ENCODE data around the gene GLB1L.
"Not testable (repeated sequence)": the region's sequence is repeated elsewhere in the genome, so short reads cannot be mapped to it uniquely, and the experiment has no call there.

The GLB1L gene

DNA sequence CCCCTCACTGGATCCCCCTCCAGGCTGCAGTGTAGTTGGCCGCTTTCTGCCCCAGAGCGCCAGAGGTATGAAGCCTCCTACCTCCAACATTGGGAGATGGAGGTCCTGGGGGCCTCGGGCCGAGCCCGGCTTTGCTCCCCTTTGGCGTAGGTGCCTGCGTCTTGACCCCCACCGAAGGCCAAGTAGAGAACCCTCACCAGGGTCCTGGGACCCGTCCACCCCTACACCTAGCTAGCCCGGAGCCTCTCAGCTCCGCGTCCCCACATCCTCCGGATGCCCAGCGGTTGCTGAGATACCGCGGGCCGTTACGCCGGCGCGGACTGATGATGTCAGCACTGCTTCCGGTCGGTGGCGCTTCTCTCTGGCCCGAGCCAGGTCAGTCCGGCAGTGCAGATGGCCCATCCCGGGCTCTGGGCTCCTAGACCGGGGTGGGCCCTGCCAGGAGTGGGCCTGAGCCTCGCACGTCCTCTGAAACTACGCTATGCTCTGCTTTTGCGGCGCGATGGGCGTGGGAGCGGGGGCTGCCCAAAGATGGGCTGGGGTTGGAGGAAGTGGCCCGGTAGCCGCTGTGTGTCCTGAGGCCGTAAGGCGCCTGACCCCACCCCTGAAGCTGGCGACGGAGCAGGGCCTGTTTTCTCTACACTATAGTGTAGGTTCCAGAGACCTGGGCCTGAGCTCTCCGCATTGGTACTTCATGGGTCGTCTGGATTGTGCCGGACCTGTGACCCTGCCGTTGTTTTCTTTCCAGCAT is at the start of gene GLB1L, which contains the start of gene STK16:
Gene GLB1L, minus strand, starts transcription at position 297 of the 751 bp plus-strand sequence. CDS start 1,871 bp downstream, outside the sequence.
Gene STK16, plus strand, starts transcription at position 332 of the 751 bp plus-strand sequence. CDS start 521 bp downstream, outside the sequence.
- DNase-seq (ENCODE audit: low spot score) = peak; percentile 97

DNA sequence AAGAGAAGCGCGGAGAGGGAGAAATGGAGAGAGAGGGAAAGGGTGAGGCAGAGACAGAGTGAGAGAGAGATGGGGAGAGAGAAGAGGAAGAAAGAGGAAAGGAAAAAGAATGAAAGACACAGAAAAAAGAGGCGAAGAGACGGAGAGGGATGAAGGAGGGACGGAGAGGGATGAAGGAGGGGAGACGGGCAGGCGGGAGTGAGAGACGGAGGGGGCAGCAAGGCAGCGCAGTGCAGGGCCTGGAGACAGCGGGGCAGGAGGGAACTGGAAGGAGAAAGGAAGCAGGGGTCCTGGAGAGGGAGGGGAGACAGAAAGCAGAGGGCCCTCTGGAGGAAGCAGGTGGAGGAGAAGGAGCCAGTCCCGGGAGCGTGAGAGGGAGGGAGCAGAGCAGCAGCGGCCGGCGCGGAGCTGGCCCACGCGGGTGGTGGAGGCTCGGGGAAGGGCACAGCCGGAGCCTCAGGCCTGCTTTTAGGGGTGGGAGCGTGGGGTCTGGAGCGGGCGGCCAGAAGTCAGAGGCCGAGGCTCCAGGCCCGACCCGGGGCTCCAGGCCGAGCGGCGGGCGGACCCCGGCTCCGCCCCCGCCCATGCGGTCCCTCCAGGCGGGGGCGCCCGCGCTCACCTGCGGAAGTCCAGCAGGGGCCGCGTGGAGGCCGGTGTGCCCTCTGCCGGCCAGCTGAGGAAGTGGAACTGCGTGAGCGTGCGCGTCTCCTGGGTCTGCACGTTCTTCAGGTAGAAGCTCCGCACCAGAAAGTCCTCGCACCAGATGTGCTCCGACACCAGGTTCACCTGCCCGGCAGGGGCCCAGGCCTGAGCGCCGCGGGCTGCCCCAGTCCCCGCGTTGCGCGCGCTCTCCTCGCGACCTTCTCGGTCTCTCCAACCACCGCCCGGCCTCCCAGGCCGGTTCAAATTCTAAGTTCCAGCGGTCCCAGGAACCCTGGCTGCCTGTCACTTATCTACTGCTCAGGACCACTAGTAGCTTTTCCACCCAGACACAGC is 49.4 kb upstream of the GLB1L start:
- DNase-seq (ENCODE audit: low spot score) = peak; percentile 91

GRCh38 chr2:219293736-219294231 is 48.5 kb upstream of the GLB1L start:
- no peak for DNase-seq (ENCODE audit: low spot score)

- no peak for DNase-seq (ENCODE audit: low spot score)
Measured at GRCh38 chr2:219292616-219293015, 47.4 kb upstream of the GLB1L start.

GRCh38 chr2:219291910-219292490 is 46.8 kb upstream of the GLB1L start:
- DNase-seq (ENCODE audit: low spot score) = no peak

DNA sequence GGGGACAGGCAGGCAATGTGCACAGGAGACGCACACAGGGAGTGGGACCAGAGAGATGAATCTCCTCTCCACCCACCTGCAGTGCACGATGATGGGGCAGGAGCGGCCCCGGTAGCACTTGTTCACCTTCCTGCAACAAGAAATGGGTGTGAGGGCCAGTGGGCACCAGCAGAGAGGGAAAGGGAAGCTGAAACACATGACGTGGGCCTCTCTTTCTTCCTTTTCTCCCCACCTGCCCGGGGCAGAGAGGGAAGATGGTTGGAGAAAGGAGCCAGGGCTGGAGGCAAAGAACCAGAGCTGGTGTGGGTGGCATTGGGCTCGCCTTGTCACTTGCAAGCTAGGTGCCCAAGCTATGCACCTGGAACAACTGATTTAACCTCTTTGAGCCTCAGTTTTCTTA is 46.1 kb upstream of the GLB1L start:
- DNase-seq (ENCODE audit: low spot score) = peak; percentile 41

DNA sequence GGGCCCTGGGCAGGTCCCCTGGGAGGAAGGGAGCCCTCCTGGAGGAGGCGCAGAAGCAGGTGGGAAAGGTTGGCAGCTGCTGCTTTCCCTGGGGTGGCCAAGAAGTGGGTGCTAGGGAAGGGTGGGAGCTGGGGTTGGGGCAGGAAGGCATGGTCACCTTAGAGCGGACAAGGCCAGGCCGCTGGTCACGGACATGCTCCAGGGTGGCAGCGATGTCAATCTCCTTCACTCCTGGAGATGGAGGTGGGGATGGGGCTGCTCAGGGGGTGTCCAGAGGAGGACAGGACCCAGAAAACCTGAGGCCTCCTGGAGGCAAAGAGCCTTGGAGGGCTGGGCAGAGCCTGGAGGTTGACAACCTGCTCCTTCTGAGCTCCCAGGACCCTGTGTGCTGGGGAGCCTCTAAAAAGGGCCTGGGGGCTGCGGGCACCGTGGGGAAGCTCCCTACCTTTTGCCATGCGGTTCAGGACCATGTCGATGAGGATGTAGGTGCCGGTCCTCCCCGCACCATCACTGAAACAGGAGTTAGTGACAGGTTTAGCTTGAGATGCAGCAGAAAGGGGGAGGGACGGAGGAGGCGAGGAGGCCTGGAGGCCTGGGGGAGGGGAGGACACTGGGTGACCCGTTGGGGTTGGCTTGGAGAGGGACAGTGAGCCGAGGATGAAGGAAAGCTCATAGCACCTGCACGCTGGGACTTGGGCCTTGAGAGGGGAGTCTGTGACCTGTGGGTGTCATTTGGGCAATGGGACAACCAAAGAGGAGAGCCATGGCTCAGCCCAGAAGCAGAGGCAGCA is 45.3 kb upstream of the GLB1L start:
- DNase-seq (ENCODE audit: low spot score) = peak; percentile 48

DNA sequence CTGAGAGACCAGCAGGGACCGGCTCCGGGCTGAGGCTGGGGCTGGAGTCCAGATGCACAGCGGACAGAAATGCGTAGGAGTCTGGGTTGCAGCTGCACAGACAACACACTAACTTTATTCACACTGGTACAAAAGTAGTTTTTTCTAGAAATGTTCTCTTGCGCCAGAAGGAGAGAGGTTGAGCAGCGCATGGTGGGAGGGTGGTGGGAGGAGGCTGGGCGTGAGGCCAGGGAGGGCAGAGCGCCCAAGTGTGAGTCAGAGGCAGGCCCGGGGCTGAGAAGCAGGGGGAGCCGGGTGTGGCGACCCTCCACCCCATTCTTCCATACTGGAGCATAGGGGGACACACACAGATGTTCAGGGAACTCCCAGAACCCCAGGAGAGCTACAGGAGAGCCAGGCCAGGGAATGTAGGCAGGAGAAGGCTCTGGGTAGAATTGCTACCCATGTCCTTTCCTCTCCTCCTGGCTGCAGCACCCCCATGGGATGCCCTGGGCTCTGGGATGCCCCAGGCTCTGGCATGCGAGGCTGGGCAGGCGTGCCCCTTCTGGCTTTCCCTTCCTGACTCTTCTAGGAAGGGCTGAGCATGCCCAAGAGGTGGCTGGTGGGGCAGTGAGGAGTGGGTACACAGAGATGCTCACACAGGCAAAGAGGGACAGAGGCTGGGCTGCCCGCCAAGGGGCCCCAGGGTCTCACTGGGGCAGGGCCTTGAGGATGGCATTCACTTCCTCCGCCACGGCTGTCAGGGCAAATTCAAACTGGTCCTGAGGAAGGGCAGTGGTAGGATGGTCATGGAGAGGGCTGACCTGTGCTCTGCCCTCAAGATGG is 44.5 kb upstream of the GLB1L start:
- DNase-seq (ENCODE audit: low spot score) = peak; percentile 91

DNA sequence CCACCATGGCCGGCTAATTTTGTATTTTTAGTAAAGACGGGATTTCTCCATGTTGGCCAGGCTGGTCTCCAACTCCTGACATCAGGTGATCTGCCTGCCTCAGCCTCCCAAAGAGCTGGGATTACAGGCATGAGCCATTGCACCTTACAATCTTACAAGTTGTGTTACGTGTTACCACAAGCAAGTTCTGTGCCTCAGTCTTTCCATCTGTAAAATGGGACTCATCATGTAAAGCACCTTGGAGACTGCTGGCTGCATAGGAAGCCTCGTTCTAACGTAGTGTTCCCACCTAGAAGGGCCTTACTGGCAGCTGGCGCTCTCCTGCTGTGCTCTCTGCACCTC is 43.9 kb upstream of the GLB1L start:
- DNase-seq (ENCODE audit: low spot score) = no peak

- peak; percentile 61 for DNase-seq (ENCODE audit: low spot score)
Measured at GRCh38 chr2:219287580-219288265, 42.5 kb upstream of the GLB1L start.

GRCh38 chr2:219287116-219287440 is 41.8 kb upstream of the GLB1L start:
- not testable (repeated sequence) for DNase-seq (ENCODE audit: low spot score)

DNA sequence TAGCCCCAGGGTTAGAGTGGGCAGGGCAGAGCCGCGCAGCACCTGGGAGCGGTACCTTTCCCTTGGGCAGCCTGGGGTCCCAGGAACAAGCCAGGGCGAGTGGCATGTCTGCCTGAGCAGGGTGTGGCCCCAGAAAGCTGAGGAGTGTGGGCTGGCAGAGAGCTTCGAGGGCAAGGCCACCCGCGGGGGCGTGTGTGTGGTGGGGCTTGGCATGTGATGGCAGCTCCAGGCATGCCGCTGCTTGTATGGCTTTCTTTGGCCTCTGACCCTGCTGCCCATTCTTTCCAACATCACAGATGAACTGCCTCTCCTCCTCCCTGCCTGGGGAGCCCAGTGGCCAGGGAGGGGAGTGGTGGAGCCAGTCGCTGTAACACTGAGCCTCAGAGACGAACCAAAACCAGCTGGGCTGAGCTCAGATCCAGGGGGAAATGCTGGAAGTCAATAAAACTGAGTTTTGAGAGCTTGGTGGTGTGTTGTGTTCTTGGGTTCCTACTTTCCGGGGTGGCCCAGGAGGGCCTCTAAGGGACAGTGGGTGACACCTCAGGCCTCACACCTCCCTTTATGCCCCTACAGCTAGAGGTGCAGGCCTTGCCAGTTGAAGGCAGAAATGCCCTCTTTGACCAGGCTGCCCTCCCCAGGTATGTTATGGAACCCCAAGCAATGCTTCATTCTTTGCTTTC is 41.3 kb upstream of the GLB1L start:
- DNase-seq (ENCODE audit: low spot score) = peak; percentile 64

GRCh38 chr2:219285894-219286425 is 40.7 kb upstream of the GLB1L start:
- DNase-seq (ENCODE audit: low spot score) = no peak

- no peak for DNase-seq (ENCODE audit: low spot score)
Measured at GRCh38 chr2:219285373-219285735, 40.1 kb upstream of the GLB1L start.

DNA sequence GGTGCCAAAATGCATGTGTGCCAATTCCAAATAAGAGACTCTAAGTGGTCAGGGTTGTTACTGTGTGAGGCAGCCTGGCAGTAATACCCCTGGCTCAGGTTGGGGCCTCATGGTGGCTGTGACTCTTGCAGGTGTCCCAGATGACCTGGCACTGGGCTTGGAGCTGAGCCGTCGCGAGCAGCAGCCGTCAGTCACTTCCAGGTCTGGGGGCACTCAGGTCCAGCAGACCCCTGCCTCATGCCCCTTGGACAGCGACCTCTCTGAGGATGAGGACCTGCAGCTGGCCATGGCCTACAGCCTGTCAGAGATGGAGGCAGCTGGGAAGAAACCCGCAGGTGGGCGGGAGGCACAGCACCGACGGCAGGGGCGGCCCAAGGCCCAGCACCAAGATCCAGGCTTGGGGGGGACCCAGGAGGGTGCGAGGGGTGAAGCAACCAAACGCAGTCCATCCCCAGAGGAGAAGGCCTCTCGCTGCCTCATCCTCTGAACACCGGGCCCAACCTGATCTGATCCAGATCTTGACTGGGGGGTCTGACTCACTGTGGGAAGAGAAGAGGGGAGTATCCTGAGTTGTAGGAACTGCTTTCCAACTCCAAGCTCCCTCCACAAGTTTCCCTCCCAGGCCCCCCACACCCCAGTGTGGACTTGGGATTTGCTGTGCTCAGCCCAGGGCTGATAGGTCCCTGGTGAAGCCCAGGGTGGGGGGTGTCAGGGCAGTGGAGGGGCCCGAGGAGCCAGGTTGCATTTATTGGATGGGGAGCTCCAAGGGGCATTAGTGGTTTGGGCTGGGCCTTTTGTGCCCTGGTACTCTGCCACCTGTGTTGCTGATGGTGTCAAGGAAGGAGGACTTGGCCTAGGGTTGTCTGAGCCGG is 39.5 kb upstream of the GLB1L start:
- no peak for DNase-seq (ENCODE audit: low spot score)

DNA sequence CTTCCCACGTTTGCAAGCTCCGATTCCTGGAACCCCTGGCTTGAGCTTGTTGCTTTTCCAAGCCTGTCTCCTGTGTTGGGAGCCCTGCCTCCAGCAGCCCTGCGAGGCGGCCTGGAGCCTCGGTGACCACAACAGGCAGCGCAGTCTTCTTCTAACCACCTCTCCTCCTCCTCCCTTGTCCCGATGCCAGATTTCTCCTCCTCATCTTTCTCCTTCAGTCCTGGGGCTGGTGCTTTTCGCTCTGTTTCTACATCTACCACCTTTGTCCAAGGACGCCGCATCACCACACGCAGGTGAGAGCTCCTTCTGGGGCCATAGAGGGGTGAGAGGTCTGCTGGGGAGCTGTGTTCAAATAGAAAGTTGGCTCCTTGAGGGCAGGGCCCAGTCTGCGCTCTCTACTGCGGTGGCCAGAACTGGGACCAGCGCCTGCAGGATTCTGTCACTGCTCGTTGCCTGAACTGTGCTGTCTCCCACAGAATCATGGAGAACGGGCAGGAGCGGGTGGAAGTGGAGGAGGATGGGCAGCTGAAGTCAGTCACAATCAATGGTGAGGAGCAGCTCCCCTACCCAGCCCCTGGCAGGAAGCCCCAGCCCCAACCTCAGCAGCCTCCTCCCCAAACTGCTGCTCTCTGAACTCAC is 37.8 kb upstream of the GLB1L start:
- DNase-seq (ENCODE audit: low spot score) = no peak

DNA sequence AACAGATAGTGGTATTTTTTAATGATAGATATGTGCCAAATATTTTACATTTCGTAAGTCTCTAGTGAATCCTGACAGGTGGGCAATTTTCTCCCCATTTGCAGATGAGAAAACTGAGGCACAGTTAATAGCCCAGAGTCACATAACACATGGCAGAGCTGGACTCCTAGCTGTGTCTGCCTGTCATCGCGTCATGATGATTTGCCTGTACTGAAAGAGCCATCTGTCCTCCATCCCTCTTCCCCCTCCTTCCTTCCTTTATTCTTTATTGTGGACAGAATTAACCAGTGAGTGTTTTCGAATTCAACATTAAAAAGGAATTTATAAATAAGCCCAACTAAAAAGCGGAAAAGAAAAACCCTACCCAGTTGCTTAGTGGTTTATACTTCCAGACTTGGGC is 37.1 kb upstream of the GLB1L start:
- DNase-seq (ENCODE audit: low spot score) = no peak

DNA sequence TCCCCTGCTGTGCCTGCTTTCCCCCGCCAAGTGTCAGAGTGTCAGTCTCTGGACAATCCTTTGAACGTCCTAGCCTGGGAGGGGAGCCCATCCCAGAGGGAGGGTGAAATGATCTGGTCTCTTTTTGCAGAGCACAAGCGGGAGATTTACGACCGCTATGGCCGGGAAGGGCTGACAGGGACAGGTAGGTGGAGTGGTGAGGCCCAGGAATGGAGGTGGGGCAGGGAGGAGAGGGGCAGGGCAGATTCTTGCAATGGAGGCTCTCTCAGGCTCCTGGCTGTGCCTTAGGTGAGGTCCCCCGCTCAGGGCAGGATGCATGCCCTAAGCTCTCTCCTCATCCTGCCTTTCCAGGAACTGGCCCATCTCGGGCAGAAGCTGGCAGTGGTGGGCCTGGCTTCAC is 36.3 kb upstream of the GLB1L start:
- no peak for DNase-seq (ENCODE audit: low spot score)
